GM23338 (cell line): Measurements from ENCODE around the gene EIF3CL.
"Not testable (repeated sequence)": the region's sequence is repeated elsewhere in the genome, so short reads cannot be mapped to it uniquely, and the experiment has no call there.

ENCODE experiments used
- CTCF ChIP-seq, 2 experiments: fragments of 200-600 bp in 1 of 2; sonication (generic) in 1 of 2; conservative IDR thresholded peaks; 2 replicates each; pipeline versions ENCODE4 v1.5.1 to v1.6.1; 2016 to 2017; ENCODE audit warnings: antibody characterized with exemption in 2 of 2, low read depth in 2 of 2, mild to moderate bottlenecking in 2 of 2, moderate library complexity in 1 of 2
- EZH2 ChIP-seq: fragments of 200-600 bp; sonication (generic); IDR thresholded peaks from one replicate; pipeline ENCODE4 v1.8.0; 2017; ENCODE audit warnings: antibody characterized with exemption, mild to moderate bottlenecking, low read depth; ENCODE audit not compliant: unreplicated experiment

GRCh38 chr16:28332632-28333031, 71.0 kb downstream of the EIF3CL start:
- not testable (repeated sequence) for TF ChIP-seq CTCF (conservative IDR thresholded peaks at IDR 0.05; ENCODE audit: low read depth in 2 of 2); EZH2
